HG03103 (cell line): ENCODE measurements around the gene ZNF660.

Experiments used
- ATAC-seq: cut with Tn5 transposase; IDR thresholded peaks from one replicate; pipeline ENCODE4 v1.9.1; 2021; ENCODE audit warnings: low read depth; ENCODE audit not compliant: unreplicated experiment

Gene ZNF660

DNA sequence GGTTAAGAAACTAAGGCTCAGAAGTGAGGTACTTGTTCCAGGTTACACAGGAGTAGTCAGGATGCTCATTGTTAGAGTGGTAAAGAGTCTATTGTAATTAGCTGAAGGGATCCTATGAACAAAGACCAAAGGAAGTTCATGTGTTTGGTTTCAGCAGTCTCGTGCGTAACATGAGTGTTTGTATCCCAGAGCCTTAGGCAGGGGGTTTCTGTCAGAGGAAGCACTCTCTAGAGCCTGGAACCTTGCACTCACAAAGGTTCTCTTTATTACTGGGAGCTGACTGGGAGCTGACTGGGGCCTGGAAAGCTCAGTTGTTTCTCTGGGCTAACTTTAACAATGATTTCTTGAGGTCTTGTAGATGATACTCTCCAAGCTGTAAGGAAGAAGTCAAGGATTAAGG lies 44.0 kb downstream of the ZNF660 start:
- ATAC-seq: no peak

DNA sequence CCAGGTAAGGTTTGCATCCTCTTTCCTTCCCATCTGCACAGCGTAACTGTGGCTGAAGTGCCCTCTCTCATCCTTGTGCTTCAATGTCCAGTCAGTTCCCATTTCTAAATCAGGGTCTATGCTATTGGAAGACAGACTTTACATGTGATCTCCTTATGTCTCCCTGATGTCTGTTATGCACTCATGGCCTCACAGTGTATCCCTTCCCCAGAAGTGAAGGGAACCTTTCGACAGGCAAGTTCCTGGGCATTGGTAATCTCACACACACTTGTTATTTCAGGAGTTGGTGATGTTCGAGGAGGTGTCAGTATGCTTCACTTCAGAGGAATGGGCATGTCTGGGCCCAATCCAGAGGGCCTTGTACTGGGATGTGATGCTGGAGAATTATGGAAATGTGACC lies 47.4 kb downstream of the ZNF660 start:
- ATAC-seq: no peak

DNA sequence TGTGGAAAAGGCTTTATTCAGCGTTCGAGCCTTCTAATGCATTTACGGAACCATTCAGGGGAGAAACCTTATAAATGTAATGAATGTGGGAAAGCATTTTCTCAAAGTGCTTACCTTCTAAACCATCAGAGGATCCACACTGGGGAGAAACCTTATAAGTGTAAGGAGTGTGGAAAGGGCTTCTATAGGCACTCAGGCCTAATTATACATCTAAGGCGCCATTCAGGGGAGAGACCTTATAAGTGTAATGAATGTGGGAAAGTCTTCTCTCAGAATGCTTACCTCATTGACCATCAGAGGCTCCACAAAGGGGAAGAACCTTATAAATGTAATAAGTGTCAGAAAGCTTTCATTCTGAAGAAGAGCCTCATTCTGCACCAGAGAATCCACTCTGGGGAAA lies 57.6 kb downstream of the ZNF660 start:
- no peak for ATAC-seq

DNA sequence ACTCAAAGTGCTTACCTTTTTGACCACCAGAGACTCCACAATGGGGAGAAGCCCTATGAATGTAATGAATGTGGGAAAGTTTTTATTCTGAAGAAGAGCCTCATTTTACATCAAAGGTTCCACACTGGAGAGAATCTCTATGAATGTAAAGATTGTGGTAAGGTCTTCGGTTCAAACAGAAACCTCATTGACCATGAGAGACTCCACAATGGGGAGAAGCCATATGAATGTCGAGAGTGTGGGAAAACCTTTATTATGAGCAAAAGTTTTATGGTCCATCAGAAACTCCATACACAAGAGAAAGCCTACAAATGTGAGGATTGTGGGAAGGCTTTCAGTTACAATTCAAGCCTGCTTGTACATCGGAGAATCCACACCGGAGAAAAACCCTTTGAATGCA lies 58.3 kb downstream of the ZNF660 start:
- no peak for ATAC-seq

DNA sequence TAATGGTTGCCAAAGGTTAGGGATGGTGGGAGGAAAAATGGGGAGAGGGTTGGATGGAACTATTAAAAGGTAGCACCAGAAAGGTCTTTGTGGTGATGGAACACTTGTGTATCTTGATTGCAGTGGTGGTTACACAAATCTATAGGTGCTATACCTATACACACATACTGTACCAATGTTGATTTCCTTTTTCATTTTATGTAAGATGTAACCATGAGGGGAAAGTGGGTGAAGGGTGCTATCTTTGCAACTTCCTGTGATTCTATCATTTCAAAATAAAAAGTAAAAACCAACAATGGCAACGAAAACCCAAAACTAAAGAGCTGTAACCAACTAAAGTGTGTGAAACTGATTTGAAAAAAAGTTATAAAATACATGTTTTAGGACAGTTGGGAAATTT lies 63.0 kb downstream of the ZNF660 start:
- no peak for ATAC-seq

DNA sequence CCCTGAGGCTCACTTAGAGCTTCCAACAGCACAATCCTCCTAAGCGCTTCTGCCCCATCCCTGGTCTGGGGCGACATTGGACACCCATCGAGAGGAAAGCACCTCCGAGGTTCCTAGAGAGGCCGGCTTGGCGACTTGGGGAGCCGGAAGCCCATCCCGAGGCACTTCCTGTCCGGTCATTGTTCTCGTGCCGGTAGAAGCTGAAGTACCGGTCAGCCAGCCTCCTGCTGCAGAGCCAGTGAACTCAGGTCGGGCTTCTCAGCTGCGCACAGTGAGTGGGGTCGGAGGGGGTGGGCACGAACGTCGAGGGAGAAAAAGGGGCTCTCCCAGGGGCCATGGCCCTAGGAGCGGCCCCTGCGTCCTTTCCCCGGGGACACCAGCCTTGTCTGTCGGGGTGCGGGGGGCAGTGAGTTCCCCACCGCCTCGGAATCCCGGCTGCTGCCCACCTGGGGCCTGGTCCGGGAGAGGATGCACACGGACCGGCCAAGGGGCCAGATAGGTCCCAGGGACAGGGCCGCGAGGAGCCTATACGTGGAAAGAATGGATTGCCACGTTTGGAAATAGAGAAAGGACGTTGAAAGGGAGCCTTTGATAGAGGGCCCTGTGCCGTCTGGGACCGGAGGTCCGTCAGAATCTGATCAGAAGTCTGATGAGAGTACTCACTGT lies 63.9 kb downstream of the ZNF660 start, which contains the start of gene ZNF35:
Gene ZNF35, plus strand, starts transcription at position 169 of the 666 bp plus-strand sequence. CDS start 2,336 bp downstream, outside the sequence.
- ATAC-seq: peak; percentile 89
